PC-3 (cell line): ENCODE results near the gene STK16. TPM values are rescaled to one million over a fixed set of nuclear protein-coding genes. Genes with fewer than 3 reads are reported as not detected.
"Not testable (repeated sequence)": the region's sequence is repeated elsewhere in the genome, so short reads cannot be mapped to it uniquely, and the experiment has no call there.

Experiments
- ATAC-seq: fragments of 200-7000 bp; cut with Tn5 transposase; 2 replicates; pipeline ENCODE4 v1.9.1; 2020; ENCODE audit warnings: mild to moderate bottlenecking, moderate library complexity
- BruUV-seq: library from RNA; stranded (reverse); fragments of 400-500 nt; replicated peaks from 2 replicates; lab custom pipeline; 2021; lab: Mats Ljungman, UMichigan
- CTCF ChIA-PET: fragments of 300-600 bp; sonication (Branson Sonifier 250); formaldehyde crosslinking; loops from one replicate; lab custom pipeline; 2022; ENCODE audit warnings: antibody characterized with exemption; lab: Charles Lee
- POLR2A ChIA-PET: fragments of 300-600 bp; sonication (Branson Sonifier 250); formaldehyde crosslinking; loops from one replicate; lab custom pipeline; 2022; ENCODE audit warnings: antibody characterized with exemption; ENCODE audit not compliant: unreplicated experiment; lab: Charles Lee
- DNase-seq: peaks from one replicate; pipeline ENCODE4 v3.0.0-alpha.2; 2015
- H2AFZ ChIP-seq: fragments of 300-600 bp; sonication (generic); 2 replicates; pipeline ENCODE4 v1.6.0; 2016; ENCODE audit warnings: antibody characterized with exemption, low read length
- H3F3A ChIP-seq: fragments of 300-600 bp; sonication (generic); one replicate; pipeline ENCODE4 v1.6.0; 2017; ENCODE audit warnings: antibody characterized with exemption, low read length, control low read depth, mild to moderate bottlenecking; ENCODE audit not compliant: unreplicated experiment
- H3K27ac ChIP-seq: fragments of 300-600 bp; sonication (generic); 2 replicates; pipeline ENCODE4 v1.5.1; 2016; ENCODE audit warnings: mild to moderate bottlenecking, low read length
- H3K27me3 ChIP-seq: fragments of 300-600 bp; sonication (generic); 2 replicates; pipeline ENCODE4 v1.6.1; 2016; ENCODE audit warnings: low read length, mixed read lengths
- H3K36me3 ChIP-seq: fragments of 300-600 bp; sonication (generic); 2 replicates; pipeline ENCODE4 v1.6.1; 2016; ENCODE audit warnings: low read depth, mixed run types, low read length, mixed read lengths
- H3K4me1 ChIP-seq: fragments of 300-600 bp; sonication (generic); 2 replicates; pipeline ENCODE4 v1.5.1; 2016; ENCODE audit warnings: low read length; ENCODE audit not compliant: insufficient read depth
- H3K4me2 ChIP-seq: fragments of 300-600 bp; sonication (generic); 2 replicates; pipeline ENCODE4 v1.6.0; 2016; ENCODE audit warnings: low read length
- H3K4me3 ChIP-seq: fragments of 300-600 bp; sonication (generic); 2 replicates; pipeline ENCODE4 v1.5.1; 2016; ENCODE audit warnings: mild to moderate bottlenecking, low read length, mixed read lengths
- H3K79me2 ChIP-seq: fragments of 300-600 bp; sonication (generic); 2 replicates; pipeline ENCODE4 v1.6.1; 2017; ENCODE audit warnings: low read length, mixed read lengths
- H3K9ac ChIP-seq: fragments of 300-600 bp; sonication (generic); 2 replicates; pipeline ENCODE4 v1.6.0; 2016; ENCODE audit warnings: mild to moderate bottlenecking, low read length
- H3K9me2 ChIP-seq: fragments of 300-600 bp; sonication (generic); replicated peaks from 2 replicates; pipeline ENCODE4 v1.6.1; 2016; ENCODE audit warnings: mixed run types, low read length, mixed read lengths
- H3K9me3 ChIP-seq: fragments of 300-600 bp; sonication (generic); 2 replicates; pipeline ENCODE4 v1.6.1; 2016; ENCODE audit warnings: low read length, mixed read lengths
- H4K20me1 ChIP-seq: fragments of 300-600 bp; sonication (generic); 2 replicates; pipeline ENCODE4 v1.6.1; 2016; ENCODE audit warnings: low read length, mixed read lengths
- EZH2 ChIP-seq: fragments of 300-600 bp; sonication (generic); IDR thresholded peaks from one replicate; pipeline ENCODE4 v1.6.1; 2017; ENCODE audit warnings: antibody characterized with exemption, mild to moderate bottlenecking, low read length; ENCODE audit not compliant: unreplicated experiment
- EZH2phosphoT487 ChIP-seq: fragments of 300-600 bp; sonication (generic); IDR thresholded peaks from 2 replicates; pipeline ENCODE4 v1.6.1; 2018; ENCODE audit warnings: mild to moderate bottlenecking, antibody characterized with exemption, low read length, borderline replicate concordance
- intact Hi-C: fragments of 100-400 bp; cut with micrococcal nuclease; formaldehyde crosslinking; loops from 2 replicates; pipeline ENCODE4 v1.9.0; 2023
- total RNA-seq: library from RNA; depleted of rRNA; stranded (reverse); fragments of >200 nt; gene quantifications from 2 replicates; pipeline ENCODE4 v1.2.3, GENCODE V29; 2014
- TF ChIP-seq, protein P1 (sequence below): fragments of 300-600 bp; sonication (generic); conservative IDR thresholded peaks from 2 replicates; pipeline ENCODE4 v1.5.1; 2017; ENCODE audit warnings: antibody characterized with exemption, low read depth, mild to moderate bottlenecking, low read length

STK16 gene
- total RNA-seq, 1 experiment from 2014 or later: 16.3 TPM

DNA sequence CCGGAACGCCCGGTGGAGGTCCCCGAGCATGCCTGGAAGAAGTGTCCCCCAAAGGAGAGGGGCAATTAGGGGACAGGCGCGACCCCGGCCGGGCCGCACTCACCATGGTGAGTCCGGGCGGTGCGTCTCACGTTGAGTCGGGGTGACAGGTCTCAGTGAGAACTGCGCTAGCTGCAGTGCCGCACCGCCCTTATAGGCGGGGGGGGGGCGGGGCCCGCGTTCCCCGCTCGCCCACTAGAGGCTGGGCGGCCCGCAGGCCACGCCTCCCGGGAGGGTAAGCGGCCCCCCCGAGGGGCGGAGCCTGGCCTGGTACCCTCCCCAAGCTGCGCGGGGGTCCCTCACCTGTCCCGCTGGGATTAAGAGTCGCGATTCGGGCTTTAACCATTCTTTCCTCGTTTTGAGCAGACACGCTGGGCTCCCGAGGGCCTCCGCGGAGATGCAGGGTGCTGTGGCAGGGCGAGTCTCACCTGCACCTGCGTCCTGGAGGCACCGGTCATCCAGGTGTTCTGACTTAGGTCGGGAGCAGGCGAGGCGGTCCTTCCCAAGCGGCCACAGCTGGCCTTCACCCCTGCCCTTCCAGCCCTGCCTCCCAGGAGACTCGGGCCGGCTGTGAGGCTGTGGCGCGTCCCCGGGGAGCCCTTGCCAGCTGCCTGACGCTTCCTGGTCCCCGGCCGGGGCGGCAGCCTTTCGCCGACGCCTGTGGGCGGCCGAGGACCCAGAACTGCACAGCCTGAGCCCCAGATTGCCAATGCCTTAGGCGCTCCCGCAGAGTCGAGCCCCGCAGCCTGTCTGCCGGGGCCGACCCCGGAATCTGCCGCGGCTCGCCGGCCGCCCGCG is 8.7 kb downstream of the STK16 start, which contains the start of gene TUBA4A:
TUBA4A (minus strand) TSS at position 166 of the 837 bp plus-strand sequence; CDS start at position 106, 60 bp downstream.
- ATAC-seq (peak; percentile 58), DNase-seq (peak; percentile 90)
- ChIA-PET CTCF (no interaction called here), POLR2A (interaction anchor here (0.6 to 0.7 kb wide), 3 partner anchors 20 to 48 kb away, joined by 3 to 20 read pairs (median 10); partner anchors contain the start of gene ZFAND2B)
- Histone ChIP-seq H3F3A (peaks cover 2% of the 10 kb centered on the region), H3K36me3 (peaks cover 6% of the 10 kb centered on the region), H3K4me3 (peak within 1 kb of the TSS; percentile 74), H3K9me3 (no peaks in the 10 kb centered on the region), H2AFZ (peak within 1 kb of the TSS; percentile 79), H4K20me1 (no peaks in the 10 kb centered on the region), H3K4me2 (peak within 1 kb of the TSS; percentile 90), H3K9me2 (no peaks in the 10 kb centered on the region), H3K27ac (peak within 1 kb of the TSS; percentile 33), H3K79me2 (peaks cover 28% of the 10 kb centered on the region), H3K9ac (peak within 1 kb of the TSS; percentile 62), H3K4me1 (peaks cover 38% of the 10 kb centered on the region), H3K27me3 (no peaks in the 10 kb centered on the region)
- no TSS peak for BruUV-seq
- intact Hi-C loops: loop anchor here (1.0 kb wide), 1 partner anchor 133 kb away; the partner anchor contains the start of gene DNPEP
- TF ChIP-seq EZH2: no peak
- TF ChIP-seq, protein P1, sequence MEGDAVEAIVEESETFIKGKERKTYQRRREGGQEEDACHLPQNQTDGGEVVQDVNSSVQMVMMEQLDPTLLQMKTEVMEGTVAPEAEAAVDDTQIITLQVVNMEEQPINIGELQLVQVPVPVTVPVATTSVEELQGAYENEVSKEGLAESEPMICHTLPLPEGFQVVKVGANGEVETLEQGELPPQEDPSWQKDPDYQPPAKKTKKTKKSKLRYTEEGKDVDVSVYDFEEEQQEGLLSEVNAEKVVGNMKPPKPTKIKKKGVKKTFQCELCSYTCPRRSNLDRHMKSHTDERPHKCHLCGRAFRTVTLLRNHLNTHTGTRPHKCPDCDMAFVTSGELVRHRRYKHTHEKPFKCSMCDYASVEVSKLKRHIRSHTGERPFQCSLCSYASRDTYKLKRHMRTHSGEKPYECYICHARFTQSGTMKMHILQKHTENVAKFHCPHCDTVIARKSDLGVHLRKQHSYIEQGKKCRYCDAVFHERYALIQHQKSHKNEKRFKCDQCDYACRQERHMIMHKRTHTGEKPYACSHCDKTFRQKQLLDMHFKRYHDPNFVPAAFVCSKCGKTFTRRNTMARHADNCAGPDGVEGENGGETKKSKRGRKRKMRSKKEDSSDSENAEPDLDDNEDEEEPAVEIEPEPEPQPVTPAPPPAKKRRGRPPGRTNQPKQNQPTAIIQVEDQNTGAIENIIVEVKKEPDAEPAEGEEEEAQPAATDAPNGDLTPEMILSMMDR: no peak
- TF ChIP-seq EZH2phosphoT487: no peak

DNA sequence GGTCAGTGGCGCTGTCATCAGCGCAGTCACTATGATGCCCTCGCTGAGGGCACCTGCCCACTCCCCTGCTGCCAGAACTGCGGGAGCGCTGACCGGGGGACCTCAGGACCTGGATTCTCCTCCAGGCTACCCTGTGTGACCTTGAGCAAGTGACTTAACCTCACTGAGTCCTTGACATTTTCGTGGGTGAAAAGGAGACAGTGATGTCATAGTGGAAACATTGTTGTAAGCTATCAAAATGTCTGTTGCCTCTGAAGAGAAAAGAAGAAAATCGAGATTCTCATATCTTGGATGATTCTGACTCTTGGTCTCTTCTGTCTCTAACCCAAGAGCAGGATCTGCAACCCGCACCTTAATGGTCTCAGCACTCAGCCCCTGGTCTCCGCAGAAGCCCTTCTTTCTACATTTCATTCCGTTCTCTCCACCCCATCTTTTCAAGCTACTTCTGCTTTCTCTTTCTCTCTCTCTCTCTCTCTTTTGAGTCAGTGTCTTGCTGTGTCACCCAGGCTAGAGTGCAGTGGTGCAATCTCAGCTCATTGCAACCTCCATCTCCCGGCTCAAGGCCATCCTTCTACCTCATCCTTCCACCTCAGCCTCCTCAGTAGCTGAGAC is 9.4 kb downstream of the STK16 start:
- CTCF ChIA-PET: no interaction called here
- intact Hi-C loops: no loop called here
- H2AFZ ChIP-seq: peak overlapping the region; percentile 79
- no peaks in the 10 kb centered on the region for H3F3A ChIP-seq
- peaks cover 31% of the 10 kb centered on the region for H3K4me1 ChIP-seq
- DNase-seq: no peak
- no peaks in the 10 kb centered on the region for H3K9me2 ChIP-seq
- H3K4me2 ChIP-seq: peak overlapping the region; percentile 90
- H3K9me3 ChIP-seq: no peaks in the 10 kb centered on the region
- peaks cover 28% of the 10 kb centered on the region for H3K79me2 ChIP-seq
- peak; percentile 1 for ATAC-seq
- H3K36me3 ChIP-seq: peaks cover 6% of the 10 kb centered on the region
- H3K27ac ChIP-seq: no peak overlapping the region
- TF ChIP-seq EZH2 (no peak), EZH2phosphoT487 (no peak)
- TF ChIP-seq, protein P1: no peak
- H3K4me3 ChIP-seq: peak overlapping the region; percentile 74
- no TSS peak for BruUV-seq
- H4K20me1 ChIP-seq: no peaks in the 10 kb centered on the region
- H3K9ac ChIP-seq: no peak overlapping the region
- POLR2A ChIA-PET: no interaction called here
- no peaks in the 10 kb centered on the region for H3K27me3 ChIP-seq

DNA sequence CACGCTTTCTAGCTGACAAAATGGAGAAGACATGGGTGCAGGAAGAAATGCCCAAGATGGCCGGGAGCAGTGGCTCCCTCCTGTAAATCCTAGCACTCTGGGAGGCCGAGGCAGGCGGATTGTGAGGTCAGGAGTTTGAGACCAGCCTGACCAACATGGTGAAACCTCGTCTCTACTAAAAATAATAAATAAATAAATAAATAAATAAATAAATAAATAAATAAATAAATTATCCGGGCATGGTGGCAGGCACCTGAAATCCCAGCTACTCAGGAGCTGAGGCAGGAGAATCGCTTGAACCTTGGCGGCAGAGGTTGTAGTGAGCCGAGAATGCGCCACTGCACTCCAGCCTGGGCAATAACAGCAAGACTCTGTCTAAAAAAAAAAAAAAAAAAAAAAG is 13.7 kb downstream of the STK16 start:
- H3K27ac ChIP-seq, H3K9me3 ChIP-seq, BruUV-seq, intact Hi-C loops, H2AFZ ChIP-seq, CTCF ChIA-PET, H4K20me1 ChIP-seq, H3K36me3 ChIP-seq, H3F3A ChIP-seq, H3K9me2 ChIP-seq, H3K9ac ChIP-seq, H3K27me3 ChIP-seq, H3K4me2 ChIP-seq, H3K79me2 ChIP-seq, H3K4me1 ChIP-seq, DNase-seq, ATAC-seq, POLR2A ChIA-PET, H3K4me3 ChIP-seq: not testable (repeated sequence)
